SK-N-SH treated with all-trans-retinoic acid at 6 μM for 48 hours (cell line): Measurements from ENCODE around the gene OSCP1.

Source experiments
- ATAC-seq: fragments of 200-7000 bp; cut with Tn5 transposase; 3 replicates; pipeline ENCODE4 v1.9.1; 2020; ENCODE audit warnings: mild to moderate bottlenecking, moderate library complexity
- BACH2 ChIP-seq: fragments of 250-450 bp; sonication (Bioruptor Pico); IDR thresholded peaks from 2 replicates; pipeline ENCODE4 v1.9.0; 2021; ENCODE audit warnings: mild to moderate bottlenecking, borderline replicate concordance
- CREB5 ChIP-seq: fragments of 250-450 bp; sonication (Bioruptor Pico); IDR thresholded peaks from 2 replicates; pipeline ENCODE4 v1.5.1; 2020; ENCODE audit warnings: low read depth, mild to moderate bottlenecking, moderate library complexity
- CSDC2 ChIP-seq: fragments of 250-450 bp; sonication (Bioruptor Pico); IDR thresholded peaks from 2 replicates; pipeline ENCODE4 v1.5.0; 2020; ENCODE audit warnings: mild to moderate bottlenecking, moderate library complexity
- CSRNP3 ChIP-seq: fragments of 250-450 bp; sonication (Bioruptor Pico); IDR thresholded peaks from 2 replicates; pipeline ENCODE4 v1.5.1; 2021; ENCODE audit warnings: mild to moderate bottlenecking, moderate library complexity
- ESRRG ChIP-seq: fragments of 250-450 bp; sonication (Bioruptor Pico); IDR thresholded peaks from 2 replicates; pipeline ENCODE4 v1.6.1; 2021; ENCODE audit warnings: mild to moderate bottlenecking
- GLIS3 ChIP-seq: fragments of 250-450 bp; sonication (Bioruptor Pico); IDR thresholded peaks from 2 replicates; pipeline ENCODE4 v1.5.0; 2020; ENCODE audit warnings: mild to moderate bottlenecking, moderate library complexity
- ISL1 ChIP-seq: fragments of 250-450 bp; sonication (Bioruptor Pico); IDR thresholded peaks from 2 replicates; pipeline ENCODE4 v2.1.2; 2022; ENCODE audit warnings: mild to moderate bottlenecking, moderate library complexity
- OSR1 ChIP-seq: fragments of 250-450 bp; sonication (Bioruptor Pico); IDR thresholded peaks from 2 replicates; pipeline ENCODE4 v1.8.0; 2022; ENCODE audit warnings: moderate library complexity, mild to moderate bottlenecking, inconsistent platforms
- PATZ1 ChIP-seq: fragments of 250-450 bp; sonication (Bioruptor Pico); IDR thresholded peaks from 2 replicates; pipeline ENCODE4 v1.8.0; 2020; ENCODE audit warnings: mild to moderate bottlenecking, moderate library complexity, borderline replicate concordance
- PPARA ChIP-seq: fragments of 250-450 bp; sonication (Bioruptor Pico); IDR thresholded peaks from 2 replicates; pipeline ENCODE4 v1.5.0; 2020; ENCODE audit warnings: mild to moderate bottlenecking, borderline replicate concordance
- RARB ChIP-seq: fragments of 250-450 bp; sonication (Bioruptor Pico); IDR thresholded peaks from 2 replicates; pipeline ENCODE4 v1.8.0; 2021; ENCODE audit warnings: mild to moderate bottlenecking, moderate library complexity
- SNAI2 ChIP-seq: fragments of 250-450 bp; sonication (Bioruptor Pico); IDR thresholded peaks from 2 replicates; pipeline ENCODE4 v1.5.0; 2020; ENCODE audit warnings: mild to moderate bottlenecking, moderate library complexity
- TCF4 ChIP-seq: fragments of 250-450 bp; sonication (Bioruptor Pico); IDR thresholded peaks from 2 replicates; pipeline ENCODE4 v1.8.0; 2021; ENCODE audit warnings: mild to moderate bottlenecking, moderate library complexity, borderline replicate concordance
- TOX ChIP-seq: fragments of 250-450 bp; sonication (Bioruptor Pico); IDR thresholded peaks from 2 replicates; pipeline ENCODE4 v1.8.0; 2021; ENCODE audit warnings: mild to moderate bottlenecking, moderate library complexity, borderline replicate concordance
- TSHZ2 ChIP-seq: fragments of 250-450 bp; sonication (Bioruptor Pico); IDR thresholded peaks from 2 replicates; pipeline ENCODE4 v1.5.0; 2020; ENCODE audit warnings: mild to moderate bottlenecking, moderate library complexity
- ZC3H10 ChIP-seq: fragments of 250-450 bp; sonication (Bioruptor Pico); IDR thresholded peaks from 2 replicates; pipeline ENCODE4 v1.5.1; 2021; ENCODE audit warnings: mild to moderate bottlenecking, moderate library complexity
- ZFP3 ChIP-seq: fragments of 250-450 bp; sonication (Bioruptor Pico); IDR thresholded peaks from 2 replicates; pipeline ENCODE4 v1.5.0; 2020; ENCODE audit warnings: mild to moderate bottlenecking, moderate library complexity
- ZFP30 ChIP-seq: fragments of 450-650 bp; formaldehyde crosslinking; IDR thresholded peaks from 2 replicates; pipeline ENCODE4 v1.5.0; 2022; ENCODE audit warnings: mild to moderate bottlenecking, moderate library complexity
- ZNF565 ChIP-seq: fragments of 450-650 bp; formaldehyde crosslinking; conservative IDR thresholded peaks from 2 replicates; pipeline ENCODE4 v1.5.0; 2020; ENCODE audit warnings: low read depth, mild to moderate bottlenecking, moderate library complexity
- ZNF70 ChIP-seq: fragments of 450-650 bp; formaldehyde crosslinking; IDR thresholded peaks from 2 replicates; pipeline ENCODE4 v1.5.0; 2020; ENCODE audit warnings: mild to moderate bottlenecking, moderate library complexity

The OSCP1 gene

GRCh38 chr1:36465731-36466369 is 15.6 kb upstream of the OSCP1 start:
- no peak for TF ChIP-seq ZNF565 (CRISPR knock-in tag)
- TF ChIP-seq TCF4 = no peak
- TF ChIP-seq GLIS3 (CRISPR knock-in tag) = no peak
- TF ChIP-seq ZNF70 (CRISPR knock-in tag) = no peak
- no peak for TF ChIP-seq ESRRG (CRISPR knock-in tag)
- no peak for TF ChIP-seq ZFP3 (CRISPR knock-in tag)
- no peak for TF ChIP-seq SNAI2 (CRISPR knock-in tag)
- TF ChIP-seq TSHZ2 (CRISPR knock-in tag) = no peak
- no peak for TF ChIP-seq PPARA (CRISPR knock-in tag)
- no peak for TF ChIP-seq ZC3H10 (CRISPR knock-in tag)
- TF ChIP-seq TOX (CRISPR knock-in tag) = no peak
- TF ChIP-seq BACH2 (CRISPR knock-in tag) = no peak
- TF ChIP-seq OSR1 (CRISPR knock-in tag) = no peak
- TF ChIP-seq ZFP30 (CRISPR knock-in tag) = no peak
- no peak for TF ChIP-seq CREB5 (CRISPR knock-in tag)
- TF ChIP-seq CSRNP3 = no peak
- no peak for TF ChIP-seq ISL1 (CRISPR knock-in tag)
- TF ChIP-seq PATZ1 (CRISPR knock-in tag) = no peak
- no peak for TF ChIP-seq CSDC2 (CRISPR knock-in tag)
- TF ChIP-seq RARB = no peak
- no peak for ATAC-seq

GRCh38 chr1:36464605-36465393 is 14.5 kb upstream of the OSCP1 start:
- peak; percentile 67 for ATAC-seq
- no peak for TF ChIP-seq ESRRG (CRISPR knock-in tag)
- TF ChIP-seq ZNF70 (CRISPR knock-in tag) = no peak
- TF ChIP-seq GLIS3 (CRISPR knock-in tag) = no peak
- TF ChIP-seq ZC3H10 (CRISPR knock-in tag) = no peak
- TF ChIP-seq CSDC2 (CRISPR knock-in tag) = no peak
- TF ChIP-seq CSRNP3 = no peak
